ENCODE data around the gene AKAP11.

- TF ChIP-seq TAF1 (IDR thresholded peaks at IDR 0.05; ENCODE audit: low read depth) = no peak
- no peak for TF ChIP-seq CTCF (IDR thresholded peaks at IDR 0.05; ENCODE audit: poor library complexity, severe bottlenecking)
- no peak for TF ChIP-seq MXI1 (conservative IDR thresholded peaks at IDR 0.05; ENCODE audit: poor library complexity, severe bottlenecking)
- no peak for TF ChIP-seq EZH2 (IDR thresholded peaks at IDR 0.05; ENCODE audit: borderline replicate concordance, insufficient read depth, low read length, poor library complexity, severe bottlenecking)
- TF ChIP-seq POLR2AphosphoS5 (IDR thresholded peaks at IDR 0.05) = no peak
- no peak for TF ChIP-seq SMC3 (conservative IDR thresholded peaks at IDR 0.05; ENCODE audit: poor library complexity)
Measured at GRCh38 chr13:42318570-42318969, 46.6 kb downstream of the AKAP11 start.

Measured in neural cell (in vitro differentiated cells).